Stomach (tissue), 4 donors: ENCODE results near the gene RABGAP1L.

Source experiments
- EP300 ChIP-seq: sonication (generic); formaldehyde crosslinking; IDR thresholded peaks from one replicate; pipeline ENCODE4 v1.6.1; 2017; ENCODE audit warnings: antibody characterized with exemption
- TF ChIP-seq, protein P1 (sequence below), 7 experiments: fragments of 450-650 bp in 4 of 7; fragments of 200-600 bp in 3 of 7; sonication (generic) in 3 of 7; IDR thresholded peaks; one replicate each; pipeline ENCODE4 v1.5.1; 2016 to 2019; ENCODE audit warnings: antibody characterized with exemption in 7 of 7, control low read depth in 2 of 7, mild to moderate bottlenecking in 1 of 7

DNA sequence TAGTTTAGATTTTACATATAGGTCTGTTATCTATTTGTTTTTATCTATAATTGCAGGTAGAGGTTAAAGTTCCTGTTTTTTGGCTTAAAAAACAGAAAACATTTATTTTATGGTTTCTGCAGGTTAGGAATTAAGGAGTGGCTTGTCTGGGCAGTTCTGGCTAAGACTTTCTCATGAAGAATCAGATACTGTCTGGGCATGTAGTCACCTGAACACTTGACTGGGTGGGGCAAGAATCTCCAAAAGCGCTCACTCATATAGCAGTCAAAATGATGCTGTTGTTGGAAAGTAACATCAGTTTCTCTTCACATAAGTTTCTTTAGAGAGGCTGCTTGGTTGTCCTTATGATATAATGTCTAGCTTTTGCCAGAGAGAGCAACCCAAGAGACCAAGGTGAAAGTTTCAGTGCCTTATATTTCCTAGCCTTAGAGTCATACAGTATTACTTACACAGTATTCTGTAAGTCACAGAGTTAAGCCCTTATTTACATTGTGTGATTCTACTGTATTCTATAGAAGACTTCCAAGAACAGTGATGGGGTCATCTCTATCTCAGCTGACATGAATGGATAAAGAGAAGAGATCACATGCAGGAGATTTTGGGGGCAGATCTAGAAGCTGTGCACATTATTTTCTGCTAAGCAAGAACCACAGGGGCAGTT, 163.0 kb downstream of the RABGAP1L start:
- TF ChIP-seq, protein P1, sequence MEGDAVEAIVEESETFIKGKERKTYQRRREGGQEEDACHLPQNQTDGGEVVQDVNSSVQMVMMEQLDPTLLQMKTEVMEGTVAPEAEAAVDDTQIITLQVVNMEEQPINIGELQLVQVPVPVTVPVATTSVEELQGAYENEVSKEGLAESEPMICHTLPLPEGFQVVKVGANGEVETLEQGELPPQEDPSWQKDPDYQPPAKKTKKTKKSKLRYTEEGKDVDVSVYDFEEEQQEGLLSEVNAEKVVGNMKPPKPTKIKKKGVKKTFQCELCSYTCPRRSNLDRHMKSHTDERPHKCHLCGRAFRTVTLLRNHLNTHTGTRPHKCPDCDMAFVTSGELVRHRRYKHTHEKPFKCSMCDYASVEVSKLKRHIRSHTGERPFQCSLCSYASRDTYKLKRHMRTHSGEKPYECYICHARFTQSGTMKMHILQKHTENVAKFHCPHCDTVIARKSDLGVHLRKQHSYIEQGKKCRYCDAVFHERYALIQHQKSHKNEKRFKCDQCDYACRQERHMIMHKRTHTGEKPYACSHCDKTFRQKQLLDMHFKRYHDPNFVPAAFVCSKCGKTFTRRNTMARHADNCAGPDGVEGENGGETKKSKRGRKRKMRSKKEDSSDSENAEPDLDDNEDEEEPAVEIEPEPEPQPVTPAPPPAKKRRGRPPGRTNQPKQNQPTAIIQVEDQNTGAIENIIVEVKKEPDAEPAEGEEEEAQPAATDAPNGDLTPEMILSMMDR (IDR thresholded peaks at IDR 0.05) = no peak
- no peak for TF ChIP-seq EP300
